C4-2B (cell line): ENCODE data around the gene CFTR.

Experiments
- ZFX ChIP-seq: fragments of 450-650 bp; IDR thresholded peaks from 2 replicates; pipeline ENCODE4 v1.6.1; 2017
- TF ChIP-seq, protein P1 (sequence below): fragments of 450-650 bp; conservative IDR thresholded peaks from 2 replicates; pipeline ENCODE4 v1.5.1; 2017; ENCODE audit warnings: mild to moderate bottlenecking

DNA sequence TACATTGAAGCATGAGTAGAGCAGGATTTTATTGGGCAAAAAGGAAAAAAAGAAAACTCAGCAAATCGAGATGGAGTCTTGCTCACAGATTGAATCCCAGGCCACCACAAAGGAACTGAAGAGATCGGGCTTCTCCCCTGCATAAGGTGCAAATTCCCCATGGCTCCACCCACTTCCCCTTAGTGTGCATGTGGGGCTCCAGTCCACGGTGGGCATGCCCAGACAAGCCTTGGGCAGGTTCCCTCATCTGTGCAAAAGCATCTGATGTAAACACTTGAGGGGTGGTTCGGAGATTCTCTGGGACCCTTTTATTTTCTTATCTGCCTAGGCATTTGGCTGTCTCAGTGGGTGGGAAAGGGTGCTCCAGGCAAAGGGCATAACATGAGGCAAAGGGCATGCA lies 150.7 kb downstream of the CFTR start:
- TF ChIP-seq, protein P1, sequence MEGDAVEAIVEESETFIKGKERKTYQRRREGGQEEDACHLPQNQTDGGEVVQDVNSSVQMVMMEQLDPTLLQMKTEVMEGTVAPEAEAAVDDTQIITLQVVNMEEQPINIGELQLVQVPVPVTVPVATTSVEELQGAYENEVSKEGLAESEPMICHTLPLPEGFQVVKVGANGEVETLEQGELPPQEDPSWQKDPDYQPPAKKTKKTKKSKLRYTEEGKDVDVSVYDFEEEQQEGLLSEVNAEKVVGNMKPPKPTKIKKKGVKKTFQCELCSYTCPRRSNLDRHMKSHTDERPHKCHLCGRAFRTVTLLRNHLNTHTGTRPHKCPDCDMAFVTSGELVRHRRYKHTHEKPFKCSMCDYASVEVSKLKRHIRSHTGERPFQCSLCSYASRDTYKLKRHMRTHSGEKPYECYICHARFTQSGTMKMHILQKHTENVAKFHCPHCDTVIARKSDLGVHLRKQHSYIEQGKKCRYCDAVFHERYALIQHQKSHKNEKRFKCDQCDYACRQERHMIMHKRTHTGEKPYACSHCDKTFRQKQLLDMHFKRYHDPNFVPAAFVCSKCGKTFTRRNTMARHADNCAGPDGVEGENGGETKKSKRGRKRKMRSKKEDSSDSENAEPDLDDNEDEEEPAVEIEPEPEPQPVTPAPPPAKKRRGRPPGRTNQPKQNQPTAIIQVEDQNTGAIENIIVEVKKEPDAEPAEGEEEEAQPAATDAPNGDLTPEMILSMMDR: no peak
- TF ChIP-seq ZFX: no peak
